SK-N-SH (cell line): ENCODE measurements around the gene SH3BP4. TPM values are rescaled to one million over a fixed set of nuclear protein-coding genes. Genes with fewer than 3 reads are reported as not detected.

Experiments used
- CTCF ChIA-PET: fragments of 300-600, 350-600 bp; formaldehyde crosslinking; extraction: SDS; loops from one replicate; lab custom pipeline; 2021; lab: Yijun Ruan, JAX
- POLR2A ChIA-PET: fragments of 350-600 bp; sonication (Branson Sonifier 250); formaldehyde crosslinking; extraction: SDS; loops from one replicate; lab custom pipeline; 2020; ENCODE audit warnings: antibody characterized with exemption, inconsistent platforms; lab: Yijun Ruan, JAX
- DNase-seq: peaks from one replicate; pipeline ENCODE4 v3.0.0; 2012
- H2AFZ ChIP-seq: fragments of 200-600 bp; sonication (generic); 2 replicates; pipeline ENCODE4 v1.8.1; 2016; ENCODE audit warnings: antibody characterized with exemption, mild to moderate bottlenecking, low read depth
- H3F3A ChIP-seq: fragments of 200-600 bp; sonication (generic); replicated peaks from 2 replicates; pipeline ENCODE3; 2016; ENCODE audit warnings: antibody characterized with exemption, mild to moderate bottlenecking; ENCODE audit not compliant: insufficient read depth
- H3K27ac ChIP-seq, 2 experiments: fragments of 200-500 bp in 1 of 2; fragments of 200-600 bp in 1 of 2; sonication (Bioruptor generic) in 1 of 2; sonication (generic), shearing (Covaris generic) in 1 of 2; 2 replicates each; pipeline versions ENCODE4 v1.5.1 to v1.6.1; 2014 to 2016; ENCODE audit warnings: low read depth in 2 of 2, inconsistent platforms in 1 of 2, low read length in 1 of 2, mild to moderate bottlenecking in 1 of 2, mixed read lengths in 1 of 2
- H3K27me3 ChIP-seq: fragments of 200-600 bp; sonication (generic), shearing (Covaris generic); 2 replicates; pipeline ENCODE4 v1.6.1; 2016; ENCODE audit warnings: mixed run types; ENCODE audit not compliant: insufficient read depth
- H3K36me3 ChIP-seq, 2 experiments: fragments of 200-500 bp in 1 of 2; fragments of 200-600 bp in 1 of 2; sonication (Bioruptor generic) in 1 of 2; sonication (generic) in 1 of 2; replicated peaks in 1 of 2; 2 replicates each; pipeline versions ENCODE3 to v1.5.1; 2014 to 2016; ENCODE audit warnings: low read length in 1 of 2, mild to moderate bottlenecking in 1 of 2; ENCODE audit not compliant: insufficient read depth in 2 of 2, control insufficient read depth in 1 of 2
- H3K4me1 ChIP-seq, 2 experiments: fragments of 200-500 bp in 1 of 2; fragments of 200-600 bp in 1 of 2; sonication (Bioruptor generic) in 1 of 2; sonication (generic), shearing (Covaris generic) in 1 of 2; 2 replicates each; pipeline versions ENCODE4 v1.5.1 to v1.6.1; 2014 to 2016; ENCODE audit warnings: low read depth in 1 of 2, low read length in 1 of 2, mixed run types in 1 of 2; ENCODE audit not compliant: insufficient read depth in 2 of 2, control insufficient read depth in 1 of 2
- H3K4me2 ChIP-seq: fragments of 200-600 bp; sonication (generic), shearing (Covaris generic); 2 replicates; pipeline ENCODE4 v1.6.1; 2017; ENCODE audit warnings: mixed run types
- H3K4me3 ChIP-seq, 2 experiments: fragments of 200-500 bp in 1 of 2; fragments of 200-600 bp in 1 of 2; sonication (Bioruptor generic) in 1 of 2; sonication (generic), shearing (Covaris generic) in 1 of 2; 2 replicates each; pipeline versions ENCODE4 v1.5.1 to v1.8.1; 2014 to 2016; ENCODE audit warnings: low read depth in 2 of 2, inconsistent platforms in 1 of 2, low read length in 1 of 2, mild to moderate bottlenecking in 1 of 2, mixed read lengths in 1 of 2, moderate library complexity in 1 of 2
- H3K79me2 ChIP-seq: fragments of 200-600 bp; sonication (generic); 2 replicates; pipeline ENCODE4 v1.8.1; 2017; ENCODE audit warnings: mild to moderate bottlenecking; ENCODE audit not compliant: insufficient read depth
- H3K9ac ChIP-seq: fragments of 200-600 bp; sonication (generic); 2 replicates; pipeline ENCODE4 v1.6.1; 2017; ENCODE audit warnings: mixed run types
- H3K9me2 ChIP-seq: fragments of 200-600 bp; sonication (generic); 2 replicates; pipeline ENCODE4 v1.6.1; 2017; ENCODE audit warnings: mixed run types
- H3K9me3 ChIP-seq: fragments of 200-600 bp; sonication (generic); 2 replicates; pipeline ENCODE4 v1.6.1; 2017; ENCODE audit warnings: mixed run types, mild to moderate bottlenecking, moderate library complexity
- H4K20me1 ChIP-seq: fragments of 200-600 bp; sonication (generic); 2 replicates; pipeline ENCODE4 v1.6.1; 2017; ENCODE audit warnings: mild to moderate bottlenecking, mixed run types; ENCODE audit not compliant: insufficient read depth
- CHD2 ChIP-seq: fragments of 150-350 bp; IDR thresholded peaks from 2 replicates; pipeline ENCODE4 v1.6.1; 2018; ENCODE audit warnings: low read length; ENCODE audit not compliant: partially characterized antibody
- EP300 ChIP-seq, 2 experiments: IDR thresholded peaks; 2 replicates each; pipeline versions ENCODE4 v1.4.0 to v1.6.1; 2012; ENCODE audit warnings: borderline replicate concordance in 1 of 2, low read depth in 1 of 2, low read length in 1 of 2
- JUND ChIP-seq: IDR thresholded peaks from 2 replicates; pipeline ENCODE4 v1.4.0; 2012
- MEF2A ChIP-seq: IDR thresholded peaks from 2 replicates; pipeline ENCODE4 v1.4.0; 2012; ENCODE audit warnings: low read depth, borderline replicate concordance
- MXI1 ChIP-seq: IDR thresholded peaks from 2 replicates; pipeline ENCODE4 v1.6.1; 2012; ENCODE audit warnings: mild to moderate bottlenecking, low read depth, low read length, improper control_type of control experiment
- NRF1 ChIP-seq: IDR thresholded peaks from 2 replicates; pipeline ENCODE4 v1.6.1; 2012; ENCODE audit warnings: low read depth, mild to moderate bottlenecking, low read length
- POLR2AphosphoS5 ChIP-seq: IDR thresholded peaks from 2 replicates; pipeline ENCODE4 v1.6.1; 2012; ENCODE audit warnings: low read depth, low read length
- RAD21 ChIP-seq: IDR thresholded peaks from 2 replicates; pipeline ENCODE4 v1.6.1; 2012; ENCODE audit warnings: mild to moderate bottlenecking, low read length
- RFX5 ChIP-seq: IDR thresholded peaks from 2 replicates; pipeline ENCODE4 v1.6.1; 2012; ENCODE audit warnings: mild to moderate bottlenecking, improper control_type of control experiment, low read length
- RXRA ChIP-seq: IDR thresholded peaks from 2 replicates; pipeline ENCODE4 v1.4.0; 2012; ENCODE audit warnings: low read depth, mild to moderate bottlenecking, borderline replicate concordance
- SIN3A ChIP-seq: IDR thresholded peaks from 2 replicates; pipeline ENCODE4 v1.6.1; 2012; ENCODE audit warnings: low read depth, mild to moderate bottlenecking, low read length, moderate library complexity, borderline replicate concordance
- TCF12 ChIP-seq: IDR thresholded peaks from 2 replicates; pipeline ENCODE4 v1.4.0; 2012
- TEAD4 ChIP-seq: IDR thresholded peaks from 2 replicates; pipeline ENCODE4 v1.4.0; 2012; ENCODE audit warnings: mild to moderate bottlenecking, borderline replicate concordance; ENCODE audit not compliant: insufficient read depth
- WGBS: methylation state at CpG from one replicate; pipeline ENCODE4 v1.1.6; 2017; ENCODE audit warnings: low lambda C conversion rate; 5-methylcytosine and 5-hydroxymethylcytosine counted together
- polyA plus RNA-seq, 3 experiments: library from polyadenylated mRNA; depleted of rRNA; stranded (reverse); fragments of >200 nt; gene quantifications; 2 replicates each; pipeline ENCODE4 v1.2.3, GENCODE V29; 2012
- TF ChIP-seq, protein P1 (sequence below): IDR thresholded peaks from 2 replicates; pipeline ENCODE4 v1.4.0; 2012; ENCODE audit warnings: low read depth, borderline replicate concordance
- TF ChIP-seq, protein P2 (sequence below): fragments of 200-600 bp; sonication (generic); IDR thresholded peaks from 2 replicates; pipeline ENCODE4 v1.6.1; 2017; ENCODE audit warnings: antibody characterized with exemption, mild to moderate bottlenecking, moderate library complexity
- TF ChIP-seq, protein P3 (sequence below): IDR thresholded peaks from 2 replicates; pipeline ENCODE4; 2012
- TF ChIP-seq, protein P4 (sequence below): fragments of 150-350 bp; IDR thresholded peaks from 2 replicates; pipeline ENCODE4 v1.6.1; 2016; ENCODE audit warnings: mild to moderate bottlenecking, low read depth, low read length
- TF ChIP-seq, protein P5 (sequence below): IDR thresholded peaks from 2 replicates; pipeline ENCODE4 v1.4.0; 2012; ENCODE audit warnings: low read depth

Gene SH3BP4
- polyA plus RNA-seq, 1 of the 3 experiments (the other 2 are of a cell fraction), result 27.7 TPM

DNA sequence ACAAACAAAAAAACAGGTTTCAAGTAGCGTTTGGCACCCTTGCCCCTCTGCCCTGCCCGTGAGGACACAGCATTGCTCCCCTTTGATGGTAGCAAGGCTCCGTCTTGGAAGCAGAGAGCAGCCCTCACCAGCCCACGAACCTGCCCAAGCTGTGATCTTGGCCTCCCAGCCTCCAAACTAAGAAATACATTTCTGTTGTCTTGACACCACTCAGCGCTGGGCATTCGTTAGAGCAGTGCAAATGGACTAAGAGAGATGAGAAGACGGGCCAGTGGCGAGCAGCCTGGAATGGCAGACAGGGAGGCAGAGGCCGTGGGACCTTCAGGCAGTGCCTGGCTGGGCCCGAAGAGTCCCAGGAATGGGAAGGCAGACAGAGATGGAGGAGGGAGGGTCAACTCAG is 109.8 kb downstream of the SH3BP4 start:
- H2AFZ ChIP-seq, result no peak overlapping the region
- CTCF ChIA-PET, result interaction anchor here (1.6 kb wide), 1 partner anchor 10 kb away, joined by 4 read pairs; no protein-coding TSS in a partner anchor
- 88% methylated on average over 9 of the region's 10 CpGs for WGBS

More for the DNA sequence above, 109.8 kb downstream of the SH3BP4 start:
- no peak overlapping the region for H3K4me3 ChIP-seq
- TF ChIP-seq, protein P1, sequence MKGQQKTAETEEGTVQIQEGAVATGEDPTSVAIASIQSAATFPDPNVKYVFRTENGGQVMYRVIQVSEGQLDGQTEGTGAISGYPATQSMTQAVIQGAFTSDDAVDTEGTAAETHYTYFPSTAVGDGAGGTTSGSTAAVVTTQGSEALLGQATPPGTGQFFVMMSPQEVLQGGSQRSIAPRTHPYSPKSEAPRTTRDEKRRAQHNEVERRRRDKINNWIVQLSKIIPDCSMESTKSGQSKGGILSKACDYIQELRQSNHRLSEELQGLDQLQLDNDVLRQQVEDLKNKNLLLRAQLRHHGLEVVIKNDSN, result no peak
- no peak for TF ChIP-seq MEF2A
- TF ChIP-seq RAD21, result no peak
- no peak for TF ChIP-seq POLR2AphosphoS5
- TF ChIP-seq, protein P2, sequence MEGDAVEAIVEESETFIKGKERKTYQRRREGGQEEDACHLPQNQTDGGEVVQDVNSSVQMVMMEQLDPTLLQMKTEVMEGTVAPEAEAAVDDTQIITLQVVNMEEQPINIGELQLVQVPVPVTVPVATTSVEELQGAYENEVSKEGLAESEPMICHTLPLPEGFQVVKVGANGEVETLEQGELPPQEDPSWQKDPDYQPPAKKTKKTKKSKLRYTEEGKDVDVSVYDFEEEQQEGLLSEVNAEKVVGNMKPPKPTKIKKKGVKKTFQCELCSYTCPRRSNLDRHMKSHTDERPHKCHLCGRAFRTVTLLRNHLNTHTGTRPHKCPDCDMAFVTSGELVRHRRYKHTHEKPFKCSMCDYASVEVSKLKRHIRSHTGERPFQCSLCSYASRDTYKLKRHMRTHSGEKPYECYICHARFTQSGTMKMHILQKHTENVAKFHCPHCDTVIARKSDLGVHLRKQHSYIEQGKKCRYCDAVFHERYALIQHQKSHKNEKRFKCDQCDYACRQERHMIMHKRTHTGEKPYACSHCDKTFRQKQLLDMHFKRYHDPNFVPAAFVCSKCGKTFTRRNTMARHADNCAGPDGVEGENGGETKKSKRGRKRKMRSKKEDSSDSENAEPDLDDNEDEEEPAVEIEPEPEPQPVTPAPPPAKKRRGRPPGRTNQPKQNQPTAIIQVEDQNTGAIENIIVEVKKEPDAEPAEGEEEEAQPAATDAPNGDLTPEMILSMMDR, result no peak
- no peak for TF ChIP-seq NRF1
- TF ChIP-seq, protein P3, sequence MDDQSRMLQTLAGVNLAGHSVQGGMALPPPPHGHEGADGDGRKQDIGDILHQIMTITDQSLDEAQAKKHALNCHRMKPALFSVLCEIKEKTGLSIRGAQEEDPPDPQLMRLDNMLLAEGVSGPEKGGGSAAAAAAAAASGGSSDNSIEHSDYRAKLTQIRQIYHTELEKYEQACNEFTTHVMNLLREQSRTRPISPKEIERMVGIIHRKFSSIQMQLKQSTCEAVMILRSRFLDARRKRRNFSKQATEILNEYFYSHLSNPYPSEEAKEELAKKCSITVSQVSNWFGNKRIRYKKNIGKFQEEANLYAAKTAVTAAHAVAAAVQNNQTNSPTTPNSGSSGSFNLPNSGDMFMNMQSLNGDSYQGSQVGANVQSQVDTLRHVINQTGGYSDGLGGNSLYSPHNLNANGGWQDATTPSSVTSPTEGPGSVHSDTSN, result no peak
- TF ChIP-seq, protein P4, sequence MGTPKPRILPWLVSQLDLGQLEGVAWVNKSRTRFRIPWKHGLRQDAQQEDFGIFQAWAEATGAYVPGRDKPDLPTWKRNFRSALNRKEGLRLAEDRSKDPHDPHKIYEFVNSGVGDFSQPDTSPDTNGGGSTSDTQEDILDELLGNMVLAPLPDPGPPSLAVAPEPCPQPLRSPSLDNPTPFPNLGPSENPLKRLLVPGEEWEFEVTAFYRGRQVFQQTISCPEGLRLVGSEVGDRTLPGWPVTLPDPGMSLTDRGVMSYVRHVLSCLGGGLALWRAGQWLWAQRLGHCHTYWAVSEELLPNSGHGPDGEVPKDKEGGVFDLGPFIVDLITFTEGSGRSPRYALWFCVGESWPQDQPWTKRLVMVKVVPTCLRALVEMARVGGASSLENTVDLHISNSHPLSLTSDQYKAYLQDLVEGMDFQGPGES, result no peak
- TF ChIP-seq MXI1, result no peak
- no peak for TF ChIP-seq EP300 (IDR thresholded peaks at IDR 0.05; ENCODE audit: borderline replicate concordance in 1 of 2, low read depth in 1 of 2, low read length in 1 of 2)
- TF ChIP-seq TCF12, result no peak
- no peak for TF ChIP-seq JUND
- TF ChIP-seq RXRA, result no peak
- no peak for TF ChIP-seq SIN3A
- no peak for TF ChIP-seq TEAD4
- TF ChIP-seq CHD2, result no peak
- TF ChIP-seq, protein P5, sequence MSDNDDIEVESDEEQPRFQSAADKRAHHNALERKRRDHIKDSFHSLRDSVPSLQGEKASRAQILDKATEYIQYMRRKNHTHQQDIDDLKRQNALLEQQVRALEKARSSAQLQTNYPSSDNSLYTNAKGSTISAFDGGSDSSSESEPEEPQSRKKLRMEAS, result no peak
- no peak for TF ChIP-seq RFX5
- TF ChIP-seq, all 33 proteins: peak for 0
- Histone ChIP-seq H3K9ac (no peak overlapping the region), H3K36me3 (peaks cover 3% of the 10 kb centered on the region in 2 experiments), H3K27ac (no peak overlapping the region), H3K9me2 (no peaks in the 10 kb centered on the region), H3K4me2 (no peak overlapping the region), H4K20me1 (no peaks in the 10 kb centered on the region), H3K4me1 (peaks cover 1 to 5% of the 10 kb centered on the region in 2 experiments; a peak in 1 of 4 replicates), H3K27me3 (no peaks in the 10 kb centered on the region), H3F3A (peaks cover 3% of the 10 kb centered on the region), H3K9me3 (no peaks in the 10 kb centered on the region), H3K79me2 (no peaks in the 10 kb centered on the region)
- DNase-seq, result no peak
- POLR2A ChIA-PET, result no interaction called here
